NT2/D1 (cell line): ENCODE measurements around the gene DUSP28.

Experiments
- DNase-seq: peaks from one replicate; pipeline ENCODE4 v3.0.0-alpha.2; 2011; ENCODE audit warnings: low read depth, low spot score
- H3K27me3 ChIP-seq: 2 replicates; pipeline ENCODE4 v1.6.0; 2011; ENCODE audit warnings: mild to moderate bottlenecking; ENCODE audit not compliant: insufficient read length, insufficient read depth
- H3K36me3 ChIP-seq: 2 replicates; pipeline ENCODE4 v1.6.1; 2011; ENCODE audit warnings: mild to moderate bottlenecking, low read length, mixed read lengths; ENCODE audit not compliant: insufficient read depth, insufficient read length
- H3K4me1 ChIP-seq: 2 replicates; pipeline ENCODE4 v1.5.1; 2011; ENCODE audit not compliant: insufficient read depth, insufficient read length
- H3K4me3 ChIP-seq: 2 replicates; pipeline ENCODE4 v1.5.1; 2011; ENCODE audit warnings: low read depth; ENCODE audit not compliant: insufficient read length
- H3K9ac ChIP-seq: 2 replicates; pipeline ENCODE4 v1.6.0; 2011; ENCODE audit warnings: low read depth; ENCODE audit not compliant: insufficient read length
- H3K9me3 ChIP-seq: 2 replicates; pipeline ENCODE4 v1.5.1; 2011; ENCODE audit warnings: mild to moderate bottlenecking, low read length; ENCODE audit not compliant: insufficient read depth
- SUZ12 ChIP-seq: IDR thresholded peaks from 2 replicates; pipeline ENCODE4 v1.6.1; 2011; ENCODE audit not compliant: insufficient read length, insufficient read depth; ENCODE audit errors: extremely low read depth
- YY1 ChIP-seq: IDR thresholded peaks from 2 replicates; pipeline ENCODE4 v1.6.1; 2011; ENCODE audit not compliant: insufficient read length, insufficient read depth
- ZNF274 ChIP-seq: IDR thresholded peaks from 2 replicates; pipeline ENCODE4 v1.6.1; 2011; ENCODE audit warnings: mild to moderate bottlenecking, low read depth, low read length

Gene DUSP28

DNA sequence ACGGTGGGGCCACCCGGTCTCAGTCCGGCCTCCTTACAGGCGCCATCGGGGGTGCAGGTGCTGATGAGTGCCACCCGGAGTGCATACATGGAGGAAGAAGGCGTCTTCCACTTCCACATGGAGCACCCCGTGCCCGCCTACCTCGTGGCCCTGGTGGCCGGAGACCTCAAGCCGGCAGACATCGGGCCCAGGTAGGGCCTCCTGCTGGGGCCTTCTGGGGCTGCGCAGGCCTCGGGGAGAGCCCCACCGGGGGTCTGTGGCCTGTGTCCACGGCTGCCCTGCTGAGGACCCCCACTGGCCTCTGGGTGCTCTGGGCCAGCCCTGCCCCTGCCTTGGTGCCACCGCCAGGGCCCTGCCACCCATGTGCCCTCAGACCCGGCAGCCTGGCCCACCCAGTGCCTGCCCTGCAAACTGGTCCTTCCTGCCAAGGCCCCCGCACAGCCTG is 12.9 kb downstream of the DUSP28 start:
- Histone ChIP-seq H3K36me3 (peaks cover 49% of the 10 kb centered on the region), H3K9me3 (no peaks in the 10 kb centered on the region), H3K27me3 (peaks cover 13% of the 10 kb centered on the region), H3K9ac (no peak overlapping the region), H3K4me1 (peaks cover 21% of the 10 kb centered on the region), H3K4me3 (no peak overlapping the region)
- TF ChIP-seq YY1 (no peak), ZNF274 (no peak), SUZ12 (no peak)
- no peak for DNase-seq

GRCh38 chr2:240573516-240574385 is 13.6 kb downstream of the DUSP28 start:
- no peaks in the 10 kb centered on the region for H3K9me3 ChIP-seq
- H3K4me1 ChIP-seq, result peaks cover 21% of the 10 kb centered on the region
- H3K36me3 ChIP-seq, result peaks cover 56% of the 10 kb centered on the region
- peaks cover 12% of the 10 kb centered on the region for H3K27me3 ChIP-seq
- TF ChIP-seq SUZ12 (no peak), YY1 (no peak), ZNF274 (no peak)
- DNase-seq, result no peak
- no peak overlapping the region for H3K9ac ChIP-seq
- no peak overlapping the region for H3K4me3 ChIP-seq

DNA sequence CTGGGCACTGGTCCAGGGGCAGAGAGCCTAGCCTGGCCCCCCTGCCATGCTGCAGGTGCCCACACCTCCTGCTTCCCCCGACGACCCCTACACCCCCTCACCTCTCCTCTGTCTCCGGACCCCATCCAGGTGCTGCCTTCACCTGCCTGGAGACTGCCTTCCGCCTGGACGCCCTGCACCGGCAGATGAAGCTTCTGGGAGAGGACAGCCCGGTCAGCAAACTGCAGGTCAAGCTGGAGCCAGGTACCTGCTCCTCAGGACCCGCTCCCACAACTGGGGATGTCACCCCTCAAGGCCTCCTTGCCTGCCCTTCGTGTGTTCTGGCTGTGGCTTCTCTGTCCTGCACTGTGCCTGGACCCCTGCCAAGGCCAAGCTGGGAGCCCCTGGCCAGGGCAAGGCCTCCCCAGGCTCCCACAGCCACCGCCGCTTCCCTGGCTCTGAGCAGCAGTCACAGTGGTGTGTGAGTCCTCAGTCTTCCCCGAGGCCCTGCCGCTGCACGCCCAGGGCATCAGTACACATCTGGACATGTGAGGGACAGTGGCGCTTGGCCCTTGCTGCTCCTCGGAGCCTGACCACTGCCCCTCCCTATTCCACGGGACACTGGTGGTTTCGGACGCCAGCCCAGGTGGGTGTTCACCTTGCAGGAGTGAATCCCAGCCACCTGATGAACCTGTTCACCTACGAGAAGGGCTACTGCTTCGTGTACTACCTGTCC is 14.4 kb downstream of the DUSP28 start:
- H3K9ac ChIP-seq, result no peak overlapping the region
- peaks cover 20% of the 10 kb centered on the region for H3K4me1 ChIP-seq
- H3K36me3 ChIP-seq, result peaks cover 62% of the 10 kb centered on the region
- H3K27me3 ChIP-seq, result peaks cover 5% of the 10 kb centered on the region
- no peak for TF ChIP-seq SUZ12
- TF ChIP-seq ZNF274, result no peak
- no peak for TF ChIP-seq YY1
- DNase-seq, result no peak
- H3K9me3 ChIP-seq, result no peaks in the 10 kb centered on the region
- H3K4me3 ChIP-seq, result no peak overlapping the region

DNA sequence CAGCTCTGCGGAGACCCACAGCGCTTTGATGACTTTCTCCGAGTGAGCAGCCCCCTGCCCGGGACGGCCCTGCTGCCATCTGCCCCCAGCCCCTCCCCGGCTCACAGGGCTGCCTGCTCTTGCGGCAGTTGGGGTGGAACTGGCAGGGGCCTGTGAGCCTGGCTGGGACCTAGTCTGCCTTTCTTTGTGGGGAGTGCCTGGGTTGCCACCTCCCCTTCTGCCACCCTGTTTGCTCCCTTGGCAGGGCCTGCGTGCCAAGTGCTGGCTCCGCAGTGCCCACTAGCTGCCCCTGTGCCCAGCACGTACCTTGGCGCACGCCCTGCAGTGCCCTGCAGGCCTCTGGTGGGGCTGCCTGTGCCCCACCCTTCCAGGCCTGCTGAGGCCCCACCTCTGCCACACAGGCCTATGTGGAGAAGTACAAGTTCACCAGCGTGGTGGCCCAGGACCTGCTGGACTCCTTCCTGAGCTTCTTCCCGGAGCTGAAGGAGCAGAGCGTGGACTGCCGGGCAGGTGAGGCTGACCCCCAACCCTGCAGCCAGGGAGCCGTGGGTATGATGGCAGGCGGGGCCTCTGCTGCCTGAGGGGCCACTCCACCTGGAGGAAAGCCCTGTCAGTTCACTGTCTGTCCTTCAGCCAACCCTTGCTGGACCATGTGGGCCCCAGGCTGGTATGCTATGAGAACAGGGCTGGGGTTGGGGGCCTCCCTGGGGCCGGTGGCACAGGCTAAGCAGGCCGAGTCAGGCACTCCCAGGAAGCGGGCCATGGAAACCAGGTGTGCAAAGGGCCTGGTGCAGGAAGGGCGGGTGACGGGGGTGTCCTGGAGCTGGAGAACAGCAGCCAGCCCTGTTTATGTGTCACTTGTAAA is 15.2 kb downstream of the DUSP28 start:
- peak overlapping the region; percentile 29 for H3K9ac ChIP-seq

DNA sequence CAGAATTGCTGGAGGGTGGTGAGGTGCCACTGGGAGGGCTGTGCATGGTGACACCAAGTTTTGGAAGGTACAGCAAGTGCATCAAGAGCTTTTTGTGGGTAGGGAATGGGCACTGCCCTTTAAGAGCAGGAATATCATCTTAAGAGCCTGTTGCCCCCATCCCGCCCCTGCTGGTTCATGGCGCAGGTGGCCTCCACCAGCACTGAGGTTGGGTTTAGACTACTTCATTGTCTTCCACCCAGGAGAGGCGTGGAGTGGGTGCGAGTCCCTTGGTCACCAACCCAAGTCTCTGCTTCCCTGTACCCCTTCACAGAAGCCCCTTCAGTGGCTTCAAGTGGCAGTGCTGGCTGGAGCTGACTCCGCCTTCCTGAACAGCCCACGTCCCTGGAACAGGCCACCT is 15.9 kb downstream of the DUSP28 start:
- no peak for TF ChIP-seq SUZ12
- no peak for TF ChIP-seq YY1
- no peak for TF ChIP-seq ZNF274
- DNase-seq, result no peak
- Histone ChIP-seq H3K9me3 (no peaks in the 10 kb centered on the region), H3K27me3 (no peaks in the 10 kb centered on the region), H3K36me3 (peaks cover 60% of the 10 kb centered on the region), H3K9ac (no peak overlapping the region), H3K4me3 (no peak overlapping the region), H3K4me1 (peaks cover 25% of the 10 kb centered on the region)

More for the DNA sequence above, 15.2 kb downstream of the DUSP28 start:
- H3K27me3 ChIP-seq, result no peaks in the 10 kb centered on the region
- no peak for TF ChIP-seq SUZ12
- no peak for TF ChIP-seq YY1
- no peak for TF ChIP-seq ZNF274
- no peak overlapping the region for H3K4me3 ChIP-seq
- peaks cover 22% of the 10 kb centered on the region for H3K4me1 ChIP-seq
- no peak for DNase-seq
- H3K9me3 ChIP-seq, result no peaks in the 10 kb centered on the region
- peaks cover 60% of the 10 kb centered on the region for H3K36me3 ChIP-seq

DNA sequence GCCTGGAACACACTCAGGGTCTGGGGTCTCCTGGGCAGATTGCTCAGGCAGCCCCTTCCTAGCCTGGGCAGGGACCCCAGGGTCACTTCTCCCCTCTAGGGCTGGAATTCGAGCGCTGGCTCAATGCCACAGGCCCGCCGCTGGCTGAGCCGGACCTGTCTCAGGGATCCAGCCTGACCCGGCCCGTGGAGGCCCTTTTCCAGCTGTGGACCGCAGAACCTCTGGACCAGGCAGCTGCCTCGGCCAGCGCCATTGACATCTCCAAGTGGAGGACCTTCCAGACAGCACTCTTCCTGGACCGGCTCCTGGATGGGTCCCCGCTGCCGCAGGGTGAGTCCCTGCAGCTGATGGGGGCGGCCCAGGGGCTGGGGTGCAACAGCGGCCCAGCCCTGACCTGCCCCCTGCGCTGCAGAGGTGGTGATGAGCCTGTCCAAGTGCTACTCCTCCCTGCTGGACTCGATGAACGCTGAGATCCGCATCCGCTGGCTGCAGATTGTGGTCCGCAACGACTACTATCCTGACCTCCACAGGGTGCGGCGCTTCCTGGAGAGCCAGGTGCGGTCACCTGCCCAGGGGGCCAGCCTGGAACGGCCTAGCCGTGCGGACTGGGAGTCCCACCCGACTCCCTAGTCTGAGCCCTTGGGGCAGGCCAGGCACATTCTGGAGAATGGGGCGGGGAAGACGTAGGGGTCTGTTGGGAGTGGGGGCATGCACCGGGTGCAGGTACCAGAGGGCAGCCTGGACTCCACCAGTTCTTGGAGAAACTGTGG is 16.5 kb downstream of the DUSP28 start:
- Histone ChIP-seq H3K9ac (no peak overlapping the region), H3K4me1 (peaks cover 20% of the 10 kb centered on the region), H3K9me3 (no peaks in the 10 kb centered on the region), H3K36me3 (peaks cover 60% of the 10 kb centered on the region), H3K27me3 (no peaks in the 10 kb centered on the region), H3K4me3 (no peak overlapping the region)
- TF ChIP-seq SUZ12 (no peak), YY1 (no peak), ZNF274 (no peak)
- DNase-seq, result no peak
